Activated naive CD4-positive, alpha-beta T cell treated with anti-CD3 and anti-CD28 coated beads for 36 hours (primary cell): ENCODE data around the gene ZNF526. TPM values are rescaled to one million over a fixed set of nuclear protein-coding genes. Genes with fewer than 3 reads are reported as not detected.

ENCODE experiments used
- CTCF ChIA-PET: fragments of 350-600 bp; sonication (Branson Sonifier 250); formaldehyde crosslinking; loops from one replicate; lab custom pipeline; 2021; ENCODE audit warnings: antibody characterized with exemption; lab: Charles Lee
- DNase-seq: peaks from one replicate; pipeline ENCODE4 v3.0.0-alpha.2; 2020
- H3K27ac Mint-ChIP-seq: one replicate; pipeline ENCODE4 v1.8.0; 2021; ENCODE audit warnings: mild to moderate bottlenecking, mixed read lengths
- H3K27me3 Mint-ChIP-seq: one replicate; pipeline ENCODE4 v1.8.0; 2021; ENCODE audit warnings: low read depth, mixed read lengths
- H3K36me3 Mint-ChIP-seq: one replicate; pipeline ENCODE4 v1.8.0; 2021; ENCODE audit warnings: low read depth, mixed read lengths
- H3K4me1 Mint-ChIP-seq: one replicate; pipeline ENCODE4 v1.8.0; 2021; ENCODE audit warnings: low read depth, mixed read lengths
- H3K4me3 Mint-ChIP-seq: one replicate; pipeline ENCODE4 v1.8.0; 2021; ENCODE audit warnings: mild to moderate bottlenecking, moderate library complexity, mixed read lengths
- H3K9me3 Mint-ChIP-seq: one replicate; pipeline ENCODE4 v1.8.0; 2021; ENCODE audit warnings: mixed read lengths
- intact Hi-C: fragments of 100-400 bp; cut with micrococcal nuclease; formaldehyde crosslinking; loops from one replicate; pipeline ENCODE4 v1.15.1; 2023
- total RNA-seq, 2 experiments: library from RNA; stranded (reverse); gene quantifications; one replicate each; pipeline ENCODE4 v1.2.3, GENCODE V29; 2021

The ZNF526 gene
- total RNA-seq, 2 experiments from 2014 or later = 11.5 to 11.6 TPM

- Mint-ChIP-seq H3K27ac (peak overlapping the region; percentile 71), H3K4me3 (no peak overlapping the region), H3K36me3 (peaks cover 46% of the 10 kb centered on the region), H3K9me3 (no peaks in the 10 kb centered on the region), H3K4me1 (peaks cover 53% of the 10 kb centered on the region), H3K27me3 (no peaks in the 10 kb centered on the region)
- intact Hi-C loops = loop anchor here (10.0 kb wide), 1 partner anchor 328 kb away; the partner anchor contains the start of gene ARHGEF1
- DNase-seq = no peak
- CTCF ChIA-PET = no interaction called here
Measured at GRCh38 chr19:42212886-42213285, 7.2 kb upstream of the ZNF526 start.

GRCh38 chr19:42214810-42215485 is 5.2 kb upstream of the ZNF526 start:
- Mint-ChIP-seq H3K27ac (peak overlapping the region; percentile 68), H3K27me3 (no peaks in the 10 kb centered on the region), H3K4me3 (no peak overlapping the region), H3K36me3 (peaks cover 30% of the 10 kb centered on the region), H3K9me3 (no peaks in the 10 kb centered on the region), H3K4me1 (peaks cover 63% of the 10 kb centered on the region)
- DNase-seq = no peak
- intact Hi-C loops = loop anchor here (5.0 to 10.0 kb wide), 2 partner anchors 258 to 330 kb away; partner anchors contain the start of genes ARHGEF1 and RABAC1
- CTCF ChIA-PET = interaction anchor here (0.6 to 1.3 kb wide), 3 partner anchors 83 to 106 kb away, joined by 3 read pairs; no protein-coding TSS in a partner anchor

- Mint-ChIP-seq H3K27me3 (no peaks in the 10 kb centered on the region), H3K27ac (peak overlapping the region; percentile 94), H3K4me1 (peaks cover 68% of the 10 kb centered on the region), H3K9me3 (no peaks in the 10 kb centered on the region), H3K4me3 (peak overlapping the region; percentile 96), H3K36me3 (peaks cover 29% of the 10 kb centered on the region)
- CTCF ChIA-PET = interaction anchor here (1.0 to 1.7 kb wide), 5 partner anchors 9 to 65 kb away, joined by 3 to 4 read pairs (median 3); no protein-coding TSS in a partner anchor
- intact Hi-C loops = loop anchor here (1.0 to 10.0 kb wide), 9 partner anchors 18 to 332 kb away; partner anchors contain the start of genes ARHGEF1, ERF, PAFAH1B3 and PRR19
- peak; percentile 44 for DNase-seq
Measured at GRCh38 chr19:42216653-42217519, 3.2 kb upstream of the ZNF526 start.

- H3K9me3 Mint-ChIP-seq = no peaks in the 10 kb centered on the region
- H3K4me1 Mint-ChIP-seq = peaks cover 73% of the 10 kb centered on the region
- peak; percentile 100 for DNase-seq
- intact Hi-C loops = loop anchor here (1.0 to 10.0 kb wide), 9 partner anchors 18 to 333 kb away; partner anchors contain the start of genes ARHGEF1, ERF, PAFAH1B3 and PRR19
- H3K27me3 Mint-ChIP-seq = no peaks in the 10 kb centered on the region
- H3K27ac Mint-ChIP-seq = peak within 1 kb of the TSS; percentile 94
- peak within 1 kb of the TSS; percentile 96 for H3K4me3 Mint-ChIP-seq
- CTCF ChIA-PET = interaction anchor here (1.2 to 1.7 kb wide), 3 partner anchors 10 to 62 kb away, joined by 3 to 4 read pairs (median 4); no protein-coding TSS in a partner anchor
- peaks cover 31% of the 10 kb centered on the region for H3K36me3 Mint-ChIP-seq
Measured at GRCh38 chr19:42217520-42218437, 2.3 kb upstream of the ZNF526 start, which contains the start of gene DEDD2. DEDD2 (minus strand) TSS chr19:42217677; CDS start chr19:42217007, 670 bp downstream.

GRCh38 chr19:42220751-42221097 is 612 bp downstream of the ZNF526 start:
- peaks cover 16% of the 10 kb centered on the region for H3K36me3 Mint-ChIP-seq
- no peak for DNase-seq
- no peaks in the 10 kb centered on the region for H3K27me3 Mint-ChIP-seq
- CTCF ChIA-PET = interaction anchor here (1.9 kb wide), 1 partner anchor 21 kb away, joined by 4 read pairs; no protein-coding TSS in a partner anchor
- H3K4me3 Mint-ChIP-seq = peak overlapping the region; percentile 96
- H3K9me3 Mint-ChIP-seq = no peaks in the 10 kb centered on the region
- intact Hi-C loops = loop anchor here (1.0 kb wide), 3 partner anchors 22 to 105 kb away; partner anchors contain the start of genes GSK3A and MEGF8
- peaks cover 50% of the 10 kb centered on the region for H3K4me1 Mint-ChIP-seq
- H3K27ac Mint-ChIP-seq = peak overlapping the region; percentile 94

GRCh38 chr19:42224940-42225717 is 5.0 kb downstream of the ZNF526 start:
- Mint-ChIP-seq H3K36me3 (peaks cover 24% of the 10 kb centered on the region), H3K9me3 (no peaks in the 10 kb centered on the region), H3K4me1 (peaks cover 44% of the 10 kb centered on the region), H3K27ac (no peak overlapping the region), H3K4me3 (no peak overlapping the region), H3K27me3 (no peaks in the 10 kb centered on the region)
- CTCF ChIA-PET = interaction anchor here (1.5 kb wide), 1 partner anchor 116 kb away, joined by 3 read pairs; no protein-coding TSS in a partner anchor
- no peak for DNase-seq
- intact Hi-C loops = no loop called here

GRCh38 chr19:42225718-42226292 is 5.7 kb downstream of the ZNF526 start:
- Mint-ChIP-seq H3K9me3 (no peaks in the 10 kb centered on the region), H3K27me3 (no peaks in the 10 kb centered on the region), H3K27ac (no peak overlapping the region), H3K4me3 (no peak overlapping the region), H3K36me3 (peaks cover 23% of the 10 kb centered on the region), H3K4me1 (peaks cover 40% of the 10 kb centered on the region)
- intact Hi-C loops = no loop called here
- no peak for DNase-seq
- CTCF ChIA-PET = interaction anchor here (1.5 kb wide), 1 partner anchor 117 kb away, joined by 3 read pairs; no protein-coding TSS in a partner anchor

GRCh38 chr19:42226886-42227285 is 6.8 kb downstream of the ZNF526 start:
- Mint-ChIP-seq H3K36me3 (peaks cover 25% of the 10 kb centered on the region), H3K4me1 (peaks cover 37% of the 10 kb centered on the region), H3K27ac (no peak overlapping the region), H3K27me3 (no peaks in the 10 kb centered on the region), H3K4me3 (no peak overlapping the region), H3K9me3 (no peaks in the 10 kb centered on the region)
- intact Hi-C loops = no loop called here
- no peak for DNase-seq
- CTCF ChIA-PET = interaction anchor here (3.3 kb wide), 1 partner anchor 70 kb away, joined by 8 read pairs; no protein-coding TSS in a partner anchor

- Mint-ChIP-seq H3K36me3 (peaks cover 27% of the 10 kb centered on the region), H3K27ac (no peak overlapping the region)
Measured at GRCh38 chr19:42228641-42229040, 8.5 kb downstream of the ZNF526 start.

GRCh38 chr19:42229301-42229854 is 9.3 kb downstream of the ZNF526 start:
- Mint-ChIP-seq H3K4me1 (peaks cover 32% of the 10 kb centered on the region), H3K27ac (peak overlapping the region; percentile 34), H3K36me3 (peaks cover 27% of the 10 kb centered on the region), H3K9me3 (no peaks in the 10 kb centered on the region), H3K4me3 (no peak overlapping the region), H3K27me3 (no peaks in the 10 kb centered on the region)
- intact Hi-C loops = no loop called here
- DNase-seq = no peak
- CTCF ChIA-PET = interaction anchor here (1.2 to 3.3 kb wide), 2 partner anchors 50 to 67 kb away, joined by 3 to 8 read pairs; no protein-coding TSS in a partner anchor

More at GRCh38 chr19:42228641-42229040, 8.5 kb downstream of the ZNF526 start:
- Mint-ChIP-seq H3K4me3 (no peak overlapping the region), H3K9me3 (no peaks in the 10 kb centered on the region), H3K27me3 (no peaks in the 10 kb centered on the region), H3K4me1 (peaks cover 31% of the 10 kb centered on the region)
- CTCF ChIA-PET = interaction anchor here (3.3 kb wide), 1 partner anchor 68 kb away, joined by 8 read pairs; no protein-coding TSS in a partner anchor
- intact Hi-C loops = no loop called here
- no peak for DNase-seq
